Effector memory CD8-positive, alpha-beta T cell (primary cell): ENCODE measurements around the gene UBA1.
A peak's percentile ranks its signal among the peaks of the same experiment; 100 is the strongest.

Experiments
- ATAC-seq: fragments of 150-1000 bp; cut with Tn5 transposase; replicated peaks from 2 replicates; pipeline ENCODE4 v1.10.0; 2021; ENCODE audit warnings: mild to moderate bottlenecking, moderate library complexity
- DNase-seq, 3 experiments: peaks; one replicate each; pipeline ENCODE4 v3.0.0; 2021
- H3K27ac Mint-ChIP-seq, 2 donors: one replicate each; pipeline ENCODE4 v1.8.0; 2022; ENCODE audit warnings: mild to moderate bottlenecking in 2 of 2, mixed read lengths in 2 of 2, moderate library complexity in 2 of 2
- H3K27me3 Mint-ChIP-seq, 2 donors: one replicate each; pipeline ENCODE4 v1.8.0; 2022; ENCODE audit warnings: mixed read lengths in 2 of 2
- H3K36me3 Mint-ChIP-seq: one replicate; pipeline ENCODE4 v1.8.0; 2022; ENCODE audit warnings: mild to moderate bottlenecking, moderate library complexity, mixed read lengths; ENCODE audit not compliant: insufficient read depth
- H3K4me1 Mint-ChIP-seq, 2 donors: one replicate each; pipeline ENCODE4 v1.8.0; 2022; ENCODE audit warnings: low read depth in 2 of 2, mixed read lengths in 2 of 2
- H3K4me3 Mint-ChIP-seq, 2 donors: one replicate each; pipeline ENCODE4 v1.8.0; 2022; ENCODE audit warnings: mild to moderate bottlenecking in 2 of 2, mixed read lengths in 2 of 2, moderate library complexity in 2 of 2
- H3K9me3 Mint-ChIP-seq, 2 donors: one replicate each; pipeline ENCODE4 v1.8.0; 2022; ENCODE audit warnings: mixed read lengths in 2 of 2

UBA1 gene

GRCh38 chrX:47227334-47227583, 33.6 kb downstream of the UBA1 start:
- peaks cover under 1 to 1% of the 10 kb centered on the region in 2 donors for H3K4me1 Mint-ChIP-seq
- no peak overlapping the region for H3K27ac Mint-ChIP-seq
- ATAC-seq (no peak), DNase-seq (no peak)
- peaks cover 60% of the 10 kb centered on the region for H3K36me3 Mint-ChIP-seq
- no peak overlapping the region for H3K4me3 Mint-ChIP-seq
- H3K27me3 Mint-ChIP-seq: no peaks in the 10 kb centered on the region
- H3K9me3 Mint-ChIP-seq: no peaks in the 10 kb centered on the region

GRCh38 chrX:47228550-47229270, 35.1 kb downstream of the UBA1 start:
- H3K27ac Mint-ChIP-seq: no peak overlapping the region
- H3K4me3 Mint-ChIP-seq: no peak overlapping the region
- peaks cover 6 to 7% of the 10 kb centered on the region in 2 donors for H3K4me1 Mint-ChIP-seq
- ATAC-seq (no peak), DNase-seq (no peak)
- peaks cover 63% of the 10 kb centered on the region for H3K36me3 Mint-ChIP-seq
- H3K9me3 Mint-ChIP-seq: no peaks in the 10 kb centered on the region
- no peaks in the 10 kb centered on the region for H3K27me3 Mint-ChIP-seq

- ATAC-seq: no peak
- DNase-seq: no peak
- H3K36me3 Mint-ChIP-seq: peaks cover 63% of the 10 kb centered on the region
- H3K4me1 Mint-ChIP-seq: peaks cover 6 to 7% of the 10 kb centered on the region in 2 donors
- H3K4me3 Mint-ChIP-seq: no peak overlapping the region
- H3K27ac Mint-ChIP-seq: no peak overlapping the region
- H3K27me3 Mint-ChIP-seq: no peaks in the 10 kb centered on the region
- no peaks in the 10 kb centered on the region for H3K9me3 Mint-ChIP-seq
Observed at GRCh38 chrX:47229427-47229826, 35.8 kb downstream of the UBA1 start.

GRCh38 chrX:47230136-47230868, 36.7 kb downstream of the UBA1 start:
- H3K9me3 Mint-ChIP-seq: no peaks in the 10 kb centered on the region
- ATAC-seq (no peak), DNase-seq (no peak)
- peaks cover 7 to 10% of the 10 kb centered on the region in 2 donors for H3K4me1 Mint-ChIP-seq
- peaks cover 59% of the 10 kb centered on the region for H3K36me3 Mint-ChIP-seq
- H3K4me3 Mint-ChIP-seq: no peak overlapping the region
- no peak overlapping the region for H3K27ac Mint-ChIP-seq
- no peaks in the 10 kb centered on the region for H3K27me3 Mint-ChIP-seq

- H3K36me3 Mint-ChIP-seq: peaks cover 56% of the 10 kb centered on the region
- DNase-seq (no peak), ATAC-seq (no peak)
- H3K27me3 Mint-ChIP-seq: no peaks in the 10 kb centered on the region
- peak overlapping the region in 1 of 2 donors; percentile 14 for H3K4me3 Mint-ChIP-seq
- peaks cover 7 to 15% of the 10 kb centered on the region in 2 donors for H3K4me1 Mint-ChIP-seq
- no peaks in the 10 kb centered on the region for H3K9me3 Mint-ChIP-seq
- peak overlapping the region in 1 of 2 donors; percentile 46 for H3K27ac Mint-ChIP-seq
Observed at GRCh38 chrX:47231167-47231566, 37.5 kb downstream of the UBA1 start.

- Mint-ChIP-seq H3K27me3 (no peaks in the 10 kb centered on the region), H3K36me3 (peaks cover 45% of the 10 kb centered on the region), H3K9me3 (no peaks in the 10 kb centered on the region), H3K4me3 (peak overlapping the region; percentile 94 to 96), H3K4me1 (peaks cover 10 to 19% of the 10 kb centered on the region in 2 donors), H3K27ac (peak overlapping the region; percentile 98 to 100)
- ATAC-seq (no peak), DNase-seq (no peak)
Observed at GRCh38 chrX:47232197-47232802, 38.7 kb downstream of the UBA1 start.

GRCh38 chrX:47232803-47233332, 39.2 kb downstream of the UBA1 start, which contains the start of gene USP11:
Gene USP11, plus strand, starts transcription at chrX:47233009. Its CDS starts 35 bp downstream, at chrX:47233044.
- H3K4me1 Mint-ChIP-seq: peaks cover 10 to 22% of the 10 kb centered on the region in 2 donors
- peak within 1 kb of the TSS; percentile 98 to 100 for H3K27ac Mint-ChIP-seq
- H3K9me3 Mint-ChIP-seq: no peaks in the 10 kb centered on the region
- H3K4me3 Mint-ChIP-seq: peak within 1 kb of the TSS; percentile 94 to 96
- peaks cover 40% of the 10 kb centered on the region for H3K36me3 Mint-ChIP-seq
- no peaks in the 10 kb centered on the region for H3K27me3 Mint-ChIP-seq
- ATAC-seq (peak; percentile 30), DNase-seq (peak; percentile 45 to 49 (median 49))

- Mint-ChIP-seq H3K4me3 (peak overlapping the region; percentile 94 to 96), H3K27ac (peak overlapping the region; percentile 98 to 100), H3K9me3 (no peaks in the 10 kb centered on the region), H3K36me3 (peaks cover 35% of the 10 kb centered on the region), H3K27me3 (no peaks in the 10 kb centered on the region), H3K4me1 (peaks cover 10 to 22% of the 10 kb centered on the region in 2 donors)
- peak; percentile 86 to 91 (median 90) for DNase-seq
- ATAC-seq: peak; percentile 89
Observed at GRCh38 chrX:47233333-47234113, 39.9 kb downstream of the UBA1 start.

GRCh38 chrX:47234583-47234982, 41.0 kb downstream of the UBA1 start:
- Mint-ChIP-seq H3K36me3 (peaks cover 33% of the 10 kb centered on the region), H3K27ac (peak overlapping the region in 1 of 2 donors; percentile 100), H3K27me3 (no peaks in the 10 kb centered on the region), H3K4me3 (peak overlapping the region; percentile 0 to 94), H3K9me3 (no peaks in the 10 kb centered on the region), H3K4me1 (peaks cover 8 to 22% of the 10 kb centered on the region in 2 donors)
- ATAC-seq (no peak), DNase-seq (no peak)

GRCh38 chrX:47235691-47236103, 42.1 kb downstream of the UBA1 start:
- no peaks in the 10 kb centered on the region for H3K9me3 Mint-ChIP-seq
- peaks cover 8 to 22% of the 10 kb centered on the region in 2 donors for H3K4me1 Mint-ChIP-seq
- no peak for DNase-seq
- ATAC-seq: no peak
- H3K36me3 Mint-ChIP-seq: peaks cover 31% of the 10 kb centered on the region
- peak overlapping the region in 1 of 2 donors; percentile 4 for H3K4me3 Mint-ChIP-seq
- H3K27ac Mint-ChIP-seq: peak overlapping the region; percentile 9 to 76
- no peaks in the 10 kb centered on the region for H3K27me3 Mint-ChIP-seq

- peaks cover 3 to 16% of the 10 kb centered on the region in 2 donors for H3K4me1 Mint-ChIP-seq
- H3K36me3 Mint-ChIP-seq: peaks cover 33% of the 10 kb centered on the region
- no peak overlapping the region for H3K4me3 Mint-ChIP-seq
- H3K27me3 Mint-ChIP-seq: no peaks in the 10 kb centered on the region
- DNase-seq (no peak), ATAC-seq (no peak)
- H3K9me3 Mint-ChIP-seq: no peaks in the 10 kb centered on the region
- H3K27ac Mint-ChIP-seq: peak overlapping the region in 1 of 2 donors; percentile 62
Observed at GRCh38 chrX:47239199-47239598, 45.6 kb downstream of the UBA1 start.

- no peaks in the 10 kb centered on the region for H3K9me3 Mint-ChIP-seq
Observed at GRCh38 chrX:47239898-47240545, 46.4 kb downstream of the UBA1 start.

More at GRCh38 chrX:47239898-47240545, 46.4 kb downstream of the UBA1 start:
- DNase-seq: no peak
- Mint-ChIP-seq H3K27me3 (no peaks in the 10 kb centered on the region), H3K4me3 (no peak overlapping the region), H3K27ac (peak overlapping the region in 1 of 2 donors; percentile 62), H3K4me1 (peaks cover 3 to 16% of the 10 kb centered on the region in 2 donors), H3K36me3 (peaks cover 39% of the 10 kb centered on the region)
- ATAC-seq: no peak
